A673 (cell line): ENCODE results near the gene PUM1.

ENCODE experiments used
- CTCF ChIP-seq: fragments of 300-800, 200-600 bp; sonication (generic); conservative IDR thresholded peaks from 2 replicates; pipeline ENCODE4 v1.5.1; 2017; ENCODE audit warnings: low read depth, mild to moderate bottlenecking, antibody characterized with exemption, low read length, moderate library complexity, mixed read lengths
- EZH2 ChIP-seq: fragments of 200-600 bp; sonication (generic); IDR thresholded peaks from 2 replicates; pipeline ENCODE4 v1.6.1; 2017; ENCODE audit warnings: borderline replicate concordance, low read depth, mild to moderate bottlenecking, mixed read lengths, antibody characterized with exemption, low read length; ENCODE audit not compliant: poor library complexity, severe bottlenecking

- TF ChIP-seq CTCF (no peak), EZH2 (no peak)
These were observed 170.1 kb downstream of the PUM1 start for GRCh38 chr1:30895382-30895943.
